MM.1S (cell line): ENCODE results near the gene EPHA7.
A peak's percentile ranks its signal among the peaks of the same experiment; 100 is the strongest.

ENCODE experiments used
- DNase-seq: peaks from one replicate; pipeline ENCODE4 v3.0.0-alpha.2; 2015
- H2AFZ ChIP-seq: fragments of 300-600 bp; sonication (generic); 2 replicates; pipeline ENCODE4 v1.6.0; 2016; ENCODE audit warnings: antibody characterized with exemption, low read length
- H3F3A ChIP-seq: fragments of 300-600 bp; sonication (generic); 2 replicates; pipeline ENCODE4 v1.6.1; 2016; ENCODE audit warnings: mild to moderate bottlenecking, antibody characterized with exemption, low read length, moderate library complexity, mixed read lengths; ENCODE audit not compliant: insufficient read depth
- H3K27ac ChIP-seq: fragments of 300-600 bp; sonication (generic); 2 replicates; pipeline ENCODE4 v1.5.1; 2016; ENCODE audit warnings: mild to moderate bottlenecking, low read length
- H3K27me3 ChIP-seq: fragments of 300-600 bp; sonication (generic); replicated peaks from 2 replicates; pipeline ENCODE4 v1.6.0; 2016; ENCODE audit warnings: low read length; ENCODE audit not compliant: insufficient read depth
- H3K36me3 ChIP-seq: fragments of 300-600 bp; sonication (generic); replicated peaks from 2 replicates; pipeline ENCODE4 v1.6.1; 2016; ENCODE audit warnings: mild to moderate bottlenecking, low read length, mixed read lengths; ENCODE audit not compliant: insufficient read depth
- H3K4me1 ChIP-seq: fragments of 300-600 bp; sonication (generic); 2 replicates; pipeline ENCODE4 v1.6.1; 2016; ENCODE audit warnings: low read length, mixed read lengths
- H3K4me2 ChIP-seq: fragments of 300-600 bp; sonication (generic); 2 replicates; pipeline ENCODE4 v1.6.0; 2016; ENCODE audit warnings: low read depth, low read length
- H3K4me3 ChIP-seq: fragments of 300-600 bp; sonication (generic); 2 replicates; pipeline ENCODE4 v1.5.1; 2016; ENCODE audit warnings: low read length, mixed read lengths
- H3K79me2 ChIP-seq: fragments of 300-600 bp; sonication (generic); 2 replicates; pipeline ENCODE4 v1.6.1; 2016; ENCODE audit warnings: mixed run types, low read length, mixed read lengths
- H3K9ac ChIP-seq: fragments of 300-600 bp; sonication (generic); 2 replicates; pipeline ENCODE4 v1.6.1; 2016; ENCODE audit warnings: low read length, mixed read lengths
- H3K9me2 ChIP-seq: fragments of 300-600 bp; sonication (generic); replicated peaks from 2 replicates; pipeline ENCODE4 v1.6.1; 2016; ENCODE audit warnings: mild to moderate bottlenecking, low read length, mixed read lengths; ENCODE audit not compliant: insufficient read depth
- H3K9me3 ChIP-seq: fragments of 300-600 bp; sonication (generic); replicated peaks from 2 replicates; pipeline ENCODE4 v1.6.1; 2016; ENCODE audit warnings: mild to moderate bottlenecking, low read length, mixed read lengths; ENCODE audit not compliant: insufficient read depth
- H4K20me1 ChIP-seq: fragments of 300-600 bp; sonication (generic); 2 replicates; pipeline ENCODE4 v1.6.1; 2016; ENCODE audit warnings: mild to moderate bottlenecking, low read length, moderate library complexity, mixed read lengths; ENCODE audit not compliant: insufficient read depth
- CTCF ChIP-seq: fragments of 300-600 bp; sonication (generic); IDR thresholded peaks from 2 replicates; pipeline ENCODE4 v1.5.1; 2016; ENCODE audit warnings: antibody characterized with exemption, low read length, mixed read lengths
- EZH2 ChIP-seq: fragments of 300-600 bp; sonication (generic); optimal IDR thresholded peaks from 2 replicates; pipeline ENCODE3; 2017; ENCODE audit warnings: low read depth, mild to moderate bottlenecking, antibody characterized with exemption, low read length, mixed read lengths
- EZH2phosphoT487 ChIP-seq: fragments of 300-600 bp; sonication (generic); IDR thresholded peaks from 2 replicates; pipeline ENCODE4 v1.6.1; 2018; ENCODE audit warnings: antibody characterized with exemption, low read length

Gene EPHA7

GRCh38 chr6:93391965-93392364, 27.4 kb downstream of the EPHA7 start:
- H3K9me2 ChIP-seq = no peaks in the 10 kb centered on the region
- no peak for DNase-seq
- H3K27me3 ChIP-seq = no peaks in the 10 kb centered on the region
- H3K9me3 ChIP-seq = no peaks in the 10 kb centered on the region
- no peak overlapping the region for H3K9ac ChIP-seq
- H3K36me3 ChIP-seq = no peaks in the 10 kb centered on the region
- H2AFZ ChIP-seq = no peak overlapping the region
- H3K79me2 ChIP-seq = no peaks in the 10 kb centered on the region
- no peaks in the 10 kb centered on the region for H4K20me1 ChIP-seq
- H3F3A ChIP-seq = no peaks in the 10 kb centered on the region
- TF ChIP-seq CTCF = no peak
- no peak for TF ChIP-seq EZH2phosphoT487
- TF ChIP-seq EZH2 = no peak
- H3K27ac ChIP-seq = no peak overlapping the region
- no peak overlapping the region for H3K4me3 ChIP-seq
- no peak overlapping the region for H3K4me2 ChIP-seq
- no peaks in the 10 kb centered on the region for H3K4me1 ChIP-seq

- peak; percentile 15 for DNase-seq
- Histone ChIP-seq H3F3A (no peaks in the 10 kb centered on the region), H3K9ac (no peak overlapping the region), H2AFZ (no peak overlapping the region), H3K9me3 (no peaks in the 10 kb centered on the region), H3K27me3 (no peaks in the 10 kb centered on the region), H4K20me1 (no peaks in the 10 kb centered on the region), H3K27ac (no peak overlapping the region), H3K4me2 (no peak overlapping the region), H3K36me3 (no peaks in the 10 kb centered on the region), H3K79me2 (no peaks in the 10 kb centered on the region), H3K4me1 (no peaks in the 10 kb centered on the region), H3K9me2 (no peaks in the 10 kb centered on the region), H3K4me3 (no peak overlapping the region)
- TF ChIP-seq EZH2phosphoT487 (no peak), EZH2 (no peak), CTCF (no peak)
Observed at GRCh38 chr6:93389192-93389591, 30.2 kb downstream of the EPHA7 start.

- Histone ChIP-seq H3K36me3 (no peaks in the 10 kb centered on the region), H2AFZ (no peak overlapping the region), H3K4me1 (no peaks in the 10 kb centered on the region), H3K4me2 (no peak overlapping the region), H3K4me3 (no peak overlapping the region), H3K79me2 (no peaks in the 10 kb centered on the region), H3K9me2 (no peaks in the 10 kb centered on the region), H3K27ac (no peak overlapping the region), H4K20me1 (no peaks in the 10 kb centered on the region), H3K9me3 (no peaks in the 10 kb centered on the region), H3F3A (no peaks in the 10 kb centered on the region), H3K9ac (no peak overlapping the region), H3K27me3 (no peaks in the 10 kb centered on the region)
- no peak for TF ChIP-seq EZH2phosphoT487
- no peak for TF ChIP-seq CTCF
- no peak for DNase-seq
Observed at GRCh38 chr6:93388070-93388469, 31.3 kb downstream of the EPHA7 start.
